Dedifferentiated amniotic fluid mesenchymal stem cell (primary cell): ENCODE results near the gene SERPINA4.

Experiments used
- DNase-seq: peaks from one replicate; pipeline ENCODE4 v3.0.0-alpha.2; 2016; ENCODE audit errors: extremely low spot score

SERPINA4 gene

DNA sequence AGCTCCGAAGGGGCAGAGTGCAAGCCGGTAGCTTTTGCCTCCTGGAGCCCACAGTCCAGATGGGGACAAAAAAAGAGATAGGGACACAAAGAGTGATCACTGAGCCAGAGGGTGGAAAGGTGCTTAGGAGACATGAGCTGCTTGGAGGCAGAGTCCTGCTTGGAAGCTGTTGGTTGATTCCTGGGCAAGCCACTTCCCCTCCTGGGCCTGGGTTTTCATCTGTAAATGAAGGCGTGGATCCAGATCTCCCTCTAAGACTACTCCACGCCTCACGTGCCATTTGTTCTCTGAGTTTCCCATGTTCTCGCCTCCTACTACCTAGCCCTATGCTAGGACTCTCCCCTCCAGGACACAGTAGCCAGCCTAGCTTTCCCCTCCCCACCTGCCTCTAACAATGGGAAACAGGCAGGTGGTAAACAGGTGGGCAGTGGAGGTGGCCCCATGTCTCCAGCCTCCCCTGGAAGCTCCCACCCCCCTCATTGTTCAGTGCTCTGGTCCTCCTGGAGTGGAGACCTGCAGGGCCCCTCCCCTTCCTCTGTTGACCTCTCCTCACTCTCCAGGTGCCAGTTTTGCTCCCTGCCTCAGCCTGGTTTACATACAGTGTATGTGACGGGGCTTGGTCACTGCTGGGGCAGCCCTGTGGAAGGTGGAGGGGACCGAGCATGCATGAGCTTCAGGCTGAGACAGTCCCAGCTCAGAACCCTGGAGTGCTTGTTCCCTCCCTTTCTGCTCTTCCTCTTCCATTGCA lies 54.8 kb downstream of the SERPINA4 start:
- DNase-seq, result no peak

GRCh38 chr14:94617366-94617941 lies 56.2 kb downstream of the SERPINA4 start:
- no peak for DNase-seq

GRCh38 chr14:94617988-94618822 lies 57.0 kb downstream of the SERPINA4 start:
- DNase-seq, result no peak

DNA sequence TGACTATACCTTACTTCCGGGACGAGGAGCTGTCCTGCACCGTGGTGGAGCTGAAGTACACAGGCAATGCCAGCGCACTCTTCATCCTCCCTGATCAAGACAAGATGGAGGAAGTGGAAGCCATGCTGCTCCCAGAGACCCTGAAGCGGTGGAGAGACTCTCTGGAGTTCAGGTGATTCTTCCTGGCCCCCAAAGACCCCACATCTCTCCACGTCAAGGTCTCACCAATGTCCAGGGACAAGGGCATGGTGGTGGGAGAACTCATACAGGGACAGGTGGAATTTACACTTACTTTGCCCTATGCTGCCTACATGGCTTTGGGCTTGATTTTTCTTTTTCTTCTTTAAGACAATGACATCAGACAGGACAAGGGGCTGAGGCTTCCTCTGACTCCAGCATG lies 58.1 kb downstream of the SERPINA4 start:
- DNase-seq, result no peak
